ENCODE measurements around the gene TCL1A.

TCL1A gene

DNA sequence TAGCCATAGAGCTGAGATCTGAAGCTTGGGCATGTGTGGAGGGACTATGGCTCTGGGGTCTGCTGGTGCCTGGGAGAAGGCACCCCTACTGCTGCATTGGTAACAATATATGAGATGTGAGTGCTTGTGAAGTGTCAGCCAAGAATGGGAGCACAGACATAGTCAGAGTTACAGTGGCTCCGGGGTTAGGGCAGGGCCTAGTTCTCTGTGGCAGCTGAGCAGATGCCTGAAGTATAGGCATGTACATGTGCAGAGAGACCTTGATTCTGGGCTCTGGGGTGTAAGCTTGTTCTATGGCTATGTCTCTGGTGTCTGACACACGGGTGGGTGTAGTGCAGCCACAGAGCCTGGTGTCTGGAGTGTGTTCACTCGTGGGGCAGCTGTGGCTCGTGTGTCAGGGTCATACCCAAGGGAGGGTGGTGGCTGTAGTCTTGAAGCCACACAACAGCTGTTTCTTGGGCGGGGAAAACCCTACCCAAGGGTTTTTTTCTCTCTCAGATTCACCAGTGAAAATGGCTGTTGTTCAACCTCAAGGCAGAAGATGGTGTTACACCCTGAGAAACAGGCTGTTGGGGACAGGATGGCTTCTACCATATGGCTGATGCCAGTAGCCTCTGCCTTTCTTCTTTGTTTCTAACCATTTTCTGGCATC lies 11.9 kb upstream of the TCL1A start:
- Histone ChIP-seq H2AFZ (no peak overlapping the region), H3K4me1 (no peaks in the 10 kb centered on the region), H3K4me2 (ENCODE audit: low read length) (no peak overlapping the region), H3K27ac (no peak overlapping the region), H3K27me3 (ENCODE audit: control insufficient read depth, insufficient read depth, low read length) (no peaks in the 10 kb centered on the region), H3K9me3 (ENCODE audit: control insufficient read depth, low read length) (peaks cover 3% of the 10 kb centered on the region), H3K79me2 (no peaks in the 10 kb centered on the region), H3K4me3 (ENCODE audit: low read depth, low read length) (no peak overlapping the region), H3K9ac (no peak overlapping the region), H3K36me3 (ENCODE audit: control insufficient read depth, insufficient read depth, low read length) (no peaks in the 10 kb centered on the region)
- TF ChIP-seq, protein P1, sequence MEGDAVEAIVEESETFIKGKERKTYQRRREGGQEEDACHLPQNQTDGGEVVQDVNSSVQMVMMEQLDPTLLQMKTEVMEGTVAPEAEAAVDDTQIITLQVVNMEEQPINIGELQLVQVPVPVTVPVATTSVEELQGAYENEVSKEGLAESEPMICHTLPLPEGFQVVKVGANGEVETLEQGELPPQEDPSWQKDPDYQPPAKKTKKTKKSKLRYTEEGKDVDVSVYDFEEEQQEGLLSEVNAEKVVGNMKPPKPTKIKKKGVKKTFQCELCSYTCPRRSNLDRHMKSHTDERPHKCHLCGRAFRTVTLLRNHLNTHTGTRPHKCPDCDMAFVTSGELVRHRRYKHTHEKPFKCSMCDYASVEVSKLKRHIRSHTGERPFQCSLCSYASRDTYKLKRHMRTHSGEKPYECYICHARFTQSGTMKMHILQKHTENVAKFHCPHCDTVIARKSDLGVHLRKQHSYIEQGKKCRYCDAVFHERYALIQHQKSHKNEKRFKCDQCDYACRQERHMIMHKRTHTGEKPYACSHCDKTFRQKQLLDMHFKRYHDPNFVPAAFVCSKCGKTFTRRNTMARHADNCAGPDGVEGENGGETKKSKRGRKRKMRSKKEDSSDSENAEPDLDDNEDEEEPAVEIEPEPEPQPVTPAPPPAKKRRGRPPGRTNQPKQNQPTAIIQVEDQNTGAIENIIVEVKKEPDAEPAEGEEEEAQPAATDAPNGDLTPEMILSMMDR (IDR thresholded peaks at IDR 0.05), result no peak

DNA sequence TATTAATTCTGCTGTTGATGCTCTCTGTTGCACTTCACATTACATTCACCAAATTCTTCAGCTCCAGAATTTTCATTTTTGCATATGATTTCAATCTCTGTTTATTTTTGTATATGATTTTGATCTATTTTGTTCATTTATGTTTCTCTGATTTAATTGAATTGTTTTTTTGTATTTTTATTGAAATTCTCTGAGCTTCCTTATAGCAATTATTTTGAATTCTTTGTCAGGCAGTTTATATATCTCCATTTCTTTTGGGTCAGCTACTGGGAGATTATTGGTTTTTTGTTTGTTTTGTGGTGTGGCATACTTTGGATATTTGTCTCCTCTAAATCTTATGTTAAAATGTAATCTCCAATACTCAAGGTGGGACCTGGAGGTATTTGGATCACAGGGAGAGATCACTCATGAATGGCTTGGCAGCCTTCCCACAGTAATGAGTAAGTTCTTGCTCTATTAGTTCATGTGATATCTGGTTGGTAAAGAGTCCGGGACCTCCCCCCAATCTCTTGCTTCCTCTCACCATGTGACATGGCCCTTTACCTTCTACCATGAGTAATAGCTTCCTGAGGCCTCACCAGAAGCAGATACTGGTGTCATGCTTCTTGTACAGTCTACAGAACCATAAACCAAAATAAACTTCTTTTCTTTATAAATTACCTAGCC lies 8.7 kb upstream of the TCL1A start:
- no peaks in the 10 kb centered on the region for H3K79me2 ChIP-seq
- H3K4me1 ChIP-seq, result no peaks in the 10 kb centered on the region
- no peak overlapping the region for H3K27ac ChIP-seq
- H3K4me3 ChIP-seq (ENCODE audit: low read depth, low read length), result no peak overlapping the region
- H3K36me3 ChIP-seq (ENCODE audit: control insufficient read depth, insufficient read depth, low read length), result no peaks in the 10 kb centered on the region
- H2AFZ ChIP-seq, result no peak overlapping the region
- H3K9ac ChIP-seq, result no peak overlapping the region
- no peak overlapping the region for H3K4me2 ChIP-seq (ENCODE audit: low read length)
- TF ChIP-seq, protein P1 (IDR thresholded peaks at IDR 0.05), result no peak
- peaks cover 3% of the 10 kb centered on the region for H3K9me3 ChIP-seq (ENCODE audit: control insufficient read depth, low read length)
- no peaks in the 10 kb centered on the region for H3K27me3 ChIP-seq (ENCODE audit: control insufficient read depth, insufficient read depth, low read length)

DNA sequence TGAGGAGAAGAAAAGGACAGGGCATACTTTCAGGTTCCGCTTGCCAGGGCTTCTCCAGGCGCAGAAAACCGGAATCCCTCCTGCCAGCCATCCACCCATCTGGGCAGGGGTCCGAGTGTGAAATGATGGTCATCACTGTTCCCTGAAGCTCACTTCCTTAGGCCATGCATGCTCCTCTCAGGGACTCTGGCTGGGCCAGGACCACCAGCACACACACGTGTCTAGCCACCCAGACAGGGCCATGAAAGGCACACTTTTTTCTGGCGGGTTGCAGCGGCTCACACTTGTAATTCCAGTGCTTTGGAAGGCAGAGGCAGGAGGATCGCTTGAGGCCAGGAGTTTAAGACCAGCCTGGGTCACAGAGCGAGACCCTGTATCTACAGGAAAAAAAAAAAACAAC lies 1.5 kb downstream of the TCL1A start:
- TF ChIP-seq, protein P1 (IDR thresholded peaks at IDR 0.05), result no peak
- Histone ChIP-seq H3K9ac (no peak overlapping the region), H3K36me3 (ENCODE audit: control insufficient read depth, insufficient read depth, low read length) (no peaks in the 10 kb centered on the region), H3K4me2 (ENCODE audit: low read length) (no peak overlapping the region), H3K9me3 (ENCODE audit: control insufficient read depth, low read length) (no peaks in the 10 kb centered on the region), H3K4me3 (ENCODE audit: low read depth, low read length) (no peak overlapping the region), H3K4me1 (no peaks in the 10 kb centered on the region), H3K79me2 (no peaks in the 10 kb centered on the region), H3K27me3 (ENCODE audit: control insufficient read depth, insufficient read depth, low read length) (no peaks in the 10 kb centered on the region), H3K27ac (no peak overlapping the region), H2AFZ (no peak overlapping the region)

DNA sequence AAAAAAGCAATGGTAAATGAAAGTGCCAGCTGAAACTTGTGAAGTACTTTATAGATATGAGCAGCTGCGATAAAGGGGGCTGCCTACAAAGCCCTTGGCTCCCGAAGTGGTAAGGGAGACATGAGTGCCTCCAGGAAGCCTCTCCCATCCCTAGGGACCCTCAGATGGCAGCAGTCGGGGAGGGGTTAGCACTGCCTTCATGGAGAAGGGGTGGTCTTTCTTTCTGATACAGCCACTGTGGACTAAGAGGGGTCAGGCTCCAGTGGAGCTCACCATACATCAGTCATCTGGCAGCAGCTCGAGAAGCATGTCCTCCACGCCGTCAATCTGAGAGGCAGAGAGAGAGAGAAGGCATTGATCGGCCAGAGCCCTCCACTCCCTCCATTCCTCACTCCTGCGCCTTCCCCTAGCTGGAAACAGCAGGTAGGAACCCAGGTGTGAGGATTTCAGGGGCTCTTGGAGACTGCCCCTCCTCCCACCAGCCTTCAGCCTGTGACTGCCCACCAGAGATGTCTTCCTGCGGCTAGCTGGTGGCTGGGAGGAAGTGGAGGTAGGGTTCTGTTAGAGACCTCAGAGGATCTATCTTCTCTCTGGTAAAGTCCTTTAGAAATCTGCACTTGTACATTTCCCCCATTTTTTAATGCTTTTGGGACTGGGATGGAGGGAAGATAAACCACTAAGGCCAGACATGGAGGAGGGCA lies 2.3 kb downstream of the TCL1A start:
- H3K4me2 ChIP-seq (ENCODE audit: low read length), result no peak overlapping the region
- no peaks in the 10 kb centered on the region for H3K36me3 ChIP-seq (ENCODE audit: control insufficient read depth, insufficient read depth, low read length)
- H3K9me3 ChIP-seq (ENCODE audit: control insufficient read depth, low read length), result no peaks in the 10 kb centered on the region
- TF ChIP-seq, protein P1 (IDR thresholded peaks at IDR 0.05), result no peak
- H3K4me1 ChIP-seq, result no peaks in the 10 kb centered on the region
- no peaks in the 10 kb centered on the region for H3K27me3 ChIP-seq (ENCODE audit: control insufficient read depth, insufficient read depth, low read length)
- H2AFZ ChIP-seq, result no peak overlapping the region
- no peaks in the 10 kb centered on the region for H3K79me2 ChIP-seq
- no peak overlapping the region for H3K4me3 ChIP-seq (ENCODE audit: low read depth, low read length)
- no peak overlapping the region for H3K27ac ChIP-seq
- H3K9ac ChIP-seq, result no peak overlapping the region

Measured in parathyroid adenoma (tissue), 2 donors.